ENCODE measurements around the gene TIGD1. TPM values are rescaled to one million over a fixed set of nuclear protein-coding genes. Genes with fewer than 3 reads are reported as not detected.

Gene TIGD1
- total RNA-seq, 1 experiment from 2014 or later: 6.0 TPM

DNA sequence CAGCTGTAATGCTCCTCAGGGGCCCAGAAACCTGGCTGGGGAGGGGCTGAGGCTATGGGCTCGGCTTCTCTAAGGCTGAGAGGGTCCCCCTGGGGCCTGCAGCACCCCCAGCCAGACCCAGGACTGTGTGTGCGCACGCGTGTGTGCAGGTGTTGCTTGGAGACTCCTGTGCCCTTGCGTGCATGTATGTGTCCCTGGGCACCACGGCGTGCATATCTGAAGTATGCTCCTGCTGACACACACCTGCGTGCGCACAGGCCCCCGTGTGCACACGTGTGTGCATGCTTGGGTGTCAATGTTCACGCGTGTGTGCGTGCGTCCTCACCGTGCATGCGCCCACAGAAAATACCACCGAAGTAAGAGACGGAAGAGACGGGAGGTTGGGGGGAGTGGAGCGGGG is 47.8 kb downstream of the TIGD1 start:
- Histone ChIP-seq H3K4me3 (replicated peaks in 1 of 2; ENCODE audit: low read depth in 1 of 2, low read length in 2 of 2) (no peak overlapping the region), H4K20me1 (ENCODE audit: insufficient read depth) (no peaks in the 10 kb centered on the region), H3K79me2 (ENCODE audit: insufficient read depth, low read length) (no peaks in the 10 kb centered on the region), H3K27ac (ENCODE audit: low read depth, low read length) (no peak overlapping the region), H2AFZ (ENCODE audit: low read depth, low read length, poor library complexity, severe bottlenecking) (no peak overlapping the region), H3K9me3 (ENCODE audit: control insufficient read depth in 1 of 2, insufficient read depth in 1 of 2, low read depth in 1 of 2, low read length in 2 of 2) (no peaks in the 10 kb centered on the region), H3K4me2 (ENCODE audit: low read length) (no peak overlapping the region), H3K4me1 (ENCODE audit: control insufficient read depth in 1 of 2, insufficient read depth in 2 of 2, low read length in 2 of 2) (no peaks in the 10 kb centered on the region), H3K27me3 (ENCODE audit: insufficient read depth, low read length) (no peaks in the 10 kb centered on the region), H3K36me3 (ENCODE audit: control insufficient read depth in 1 of 2, insufficient read depth in 2 of 2, low read length in 2 of 2) (no peaks in the 10 kb centered on the region), H3K9me2 (ENCODE audit: insufficient read depth) (no peaks in the 10 kb centered on the region), H3K9ac (ENCODE audit: low read length) (no peak overlapping the region)
- RAD21 ChIA-PET (ENCODE audit: low non-redundant PET in 1 of 2, low total read pairs in 2 of 2, uncharacterized antibody in 2 of 2, unreplicated experiment in 2 of 2): no interaction called here
- CTCF ChIA-PET: no interaction called here
- POLR2A ChIA-PET: no interaction called here
- BruUV-seq (replicated peaks): no TSS peak
- DNase-seq (ENCODE audit: low read depth, low spot score) (no peak), ATAC-seq (no peak)
- intact Hi-C loops (cut with micrococcal nuclease): no loop called here
- no peak for TF ChIP-seq CEBPB (IDR thresholded peaks at IDR 0.05; ENCODE audit: low read depth)
- no peak for TF ChIP-seq YY1 (IDR thresholded peaks at IDR 0.05; ENCODE audit: extremely low read depth, insufficient replicate concordance, low read depth, low read length)
- TF ChIP-seq, protein P1, sequence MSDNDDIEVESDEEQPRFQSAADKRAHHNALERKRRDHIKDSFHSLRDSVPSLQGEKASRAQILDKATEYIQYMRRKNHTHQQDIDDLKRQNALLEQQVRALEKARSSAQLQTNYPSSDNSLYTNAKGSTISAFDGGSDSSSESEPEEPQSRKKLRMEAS (IDR thresholded peaks at IDR 0.05): no peak
- TF ChIP-seq, protein P2, sequence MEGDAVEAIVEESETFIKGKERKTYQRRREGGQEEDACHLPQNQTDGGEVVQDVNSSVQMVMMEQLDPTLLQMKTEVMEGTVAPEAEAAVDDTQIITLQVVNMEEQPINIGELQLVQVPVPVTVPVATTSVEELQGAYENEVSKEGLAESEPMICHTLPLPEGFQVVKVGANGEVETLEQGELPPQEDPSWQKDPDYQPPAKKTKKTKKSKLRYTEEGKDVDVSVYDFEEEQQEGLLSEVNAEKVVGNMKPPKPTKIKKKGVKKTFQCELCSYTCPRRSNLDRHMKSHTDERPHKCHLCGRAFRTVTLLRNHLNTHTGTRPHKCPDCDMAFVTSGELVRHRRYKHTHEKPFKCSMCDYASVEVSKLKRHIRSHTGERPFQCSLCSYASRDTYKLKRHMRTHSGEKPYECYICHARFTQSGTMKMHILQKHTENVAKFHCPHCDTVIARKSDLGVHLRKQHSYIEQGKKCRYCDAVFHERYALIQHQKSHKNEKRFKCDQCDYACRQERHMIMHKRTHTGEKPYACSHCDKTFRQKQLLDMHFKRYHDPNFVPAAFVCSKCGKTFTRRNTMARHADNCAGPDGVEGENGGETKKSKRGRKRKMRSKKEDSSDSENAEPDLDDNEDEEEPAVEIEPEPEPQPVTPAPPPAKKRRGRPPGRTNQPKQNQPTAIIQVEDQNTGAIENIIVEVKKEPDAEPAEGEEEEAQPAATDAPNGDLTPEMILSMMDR (IDR thresholded peaks at IDR 0.05 in 2 of 3, conservative IDR thresholded peaks at IDR 0.05 in 1 of 3; ENCODE audit: borderline replicate concordance in 1 of 3, insufficient read depth in 1 of 3, low read depth in 2 of 3, low read length in 2 of 3): no peak
- TF ChIP-seq, protein P3, sequence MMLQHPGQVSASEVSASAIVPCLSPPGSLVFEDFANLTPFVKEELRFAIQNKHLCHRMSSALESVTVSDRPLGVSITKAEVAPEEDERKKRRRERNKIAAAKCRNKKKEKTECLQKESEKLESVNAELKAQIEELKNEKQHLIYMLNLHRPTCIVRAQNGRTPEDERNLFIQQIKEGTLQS (IDR thresholded peaks at IDR 0.05): no peak
- TF ChIP-seq EZH2 (IDR thresholded peaks at IDR 0.05): no peak
- TF ChIP-seq SRF (IDR thresholded peaks at IDR 0.05; ENCODE audit: low read depth): no peak
- TF ChIP-seq RAD21 (IDR thresholded peaks at IDR 0.05; ENCODE audit: low read depth): no peak
- no peak for TF ChIP-seq SIN3A (IDR thresholded peaks at IDR 0.05; ENCODE audit: low read depth)
- no peak for TF ChIP-seq EGR1 (IDR thresholded peaks at IDR 0.05; ENCODE audit: low read depth)
- TF ChIP-seq EZH2phosphoT487 (IDR thresholded peaks at IDR 0.05; ENCODE audit: borderline replicate concordance): no peak
- no peak for TF ChIP-seq CBX3 (IDR thresholded peaks at IDR 0.05; ENCODE audit: low read depth)
- TF ChIP-seq ELF1 (IDR thresholded peaks at IDR 0.05; ENCODE audit: borderline replicate concordance, low read depth): no peak
- no peak for TF ChIP-seq SP1 (IDR thresholded peaks at IDR 0.05; ENCODE audit: low read depth)
- TF ChIP-seq JUND (IDR thresholded peaks at IDR 0.05): no peak
- no peak for TF ChIP-seq POLR2AphosphoS5 (IDR thresholded peaks at IDR 0.05; ENCODE audit: low read depth, low read length)
- TF ChIP-seq ZFX (IDR thresholded peaks at IDR 0.05): no peak
- TF ChIP-seq, protein P4, sequence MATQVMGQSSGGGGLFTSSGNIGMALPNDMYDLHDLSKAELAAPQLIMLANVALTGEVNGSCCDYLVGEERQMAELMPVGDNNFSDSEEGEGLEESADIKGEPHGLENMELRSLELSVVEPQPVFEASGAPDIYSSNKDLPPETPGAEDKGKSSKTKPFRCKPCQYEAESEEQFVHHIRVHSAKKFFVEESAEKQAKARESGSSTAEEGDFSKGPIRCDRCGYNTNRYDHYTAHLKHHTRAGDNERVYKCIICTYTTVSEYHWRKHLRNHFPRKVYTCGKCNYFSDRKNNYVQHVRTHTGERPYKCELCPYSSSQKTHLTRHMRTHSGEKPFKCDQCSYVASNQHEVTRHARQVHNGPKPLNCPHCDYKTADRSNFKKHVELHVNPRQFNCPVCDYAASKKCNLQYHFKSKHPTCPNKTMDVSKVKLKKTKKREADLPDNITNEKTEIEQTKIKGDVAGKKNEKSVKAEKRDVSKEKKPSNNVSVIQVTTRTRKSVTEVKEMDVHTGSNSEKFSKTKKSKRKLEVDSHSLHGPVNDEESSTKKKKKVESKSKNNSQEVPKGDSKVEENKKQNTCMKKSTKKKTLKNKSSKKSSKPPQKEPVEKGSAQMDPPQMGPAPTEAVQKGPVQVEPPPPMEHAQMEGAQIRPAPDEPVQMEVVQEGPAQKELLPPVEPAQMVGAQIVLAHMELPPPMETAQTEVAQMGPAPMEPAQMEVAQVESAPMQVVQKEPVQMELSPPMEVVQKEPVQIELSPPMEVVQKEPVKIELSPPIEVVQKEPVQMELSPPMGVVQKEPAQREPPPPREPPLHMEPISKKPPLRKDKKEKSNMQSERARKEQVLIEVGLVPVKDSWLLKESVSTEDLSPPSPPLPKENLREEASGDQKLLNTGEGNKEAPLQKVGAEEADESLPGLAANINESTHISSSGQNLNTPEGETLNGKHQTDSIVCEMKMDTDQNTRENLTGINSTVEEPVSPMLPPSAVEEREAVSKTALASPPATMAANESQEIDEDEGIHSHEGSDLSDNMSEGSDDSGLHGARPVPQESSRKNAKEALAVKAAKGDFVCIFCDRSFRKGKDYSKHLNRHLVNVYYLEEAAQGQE (IDR thresholded peaks at IDR 0.05; ENCODE audit: low read depth): no peak
